H1 (cell line): ENCODE measurements around the gene TRIM50. TPM values are rescaled to one million over a fixed set of nuclear protein-coding genes. Genes with fewer than 3 reads are reported as not detected.

Experiments used
- CTCF ChIA-PET: fragments of 300-600 bp; sonication (Branson Sonifier 250); formaldehyde crosslinking; loops from one replicate; lab custom pipeline; 2021; ENCODE audit not compliant: partially characterized antibody; lab: Charles Lee
- POLR2A ChIA-PET: fragments of 300-600 bp; sonication (Branson Sonifier 250); formaldehyde crosslinking; loops from one replicate; lab custom pipeline; 2021; ENCODE audit warnings: inconsistent platforms; ENCODE audit not compliant: partially characterized antibody; lab: Charles Lee
- DNase-seq, 2 experiments: peaks; one replicate each; pipeline versions ENCODE4 v3.0.0 to v3.0.0-alpha.2; 2010 to 2022; ENCODE audit warnings: low spot score in 2 of 2, low read depth in 1 of 2, mixed read lengths in 1 of 2
- FAIRE-seq: peaks from 2 replicates; lab custom pipeline; 2011; peaks lifted over from hg19 to GRCh38; lab: Jason Lieb, UNC
- H2AFZ ChIP-seq: 2 replicates; pipeline ENCODE4 v1.8.1; 2012; ENCODE audit warnings: low read length, inconsistent platforms
- H2AK5ac ChIP-seq: 2 replicates; pipeline ENCODE4 v1.6.1; 2013; ENCODE audit warnings: low read depth, low read length
- H2BK120ac ChIP-seq: replicated peaks from 2 replicates; pipeline ENCODE3; 2013; ENCODE audit warnings: low read depth, low read length, inconsistent platforms
- H2BK12ac ChIP-seq: 2 replicates; pipeline ENCODE4 v1.6.1; 2013; ENCODE audit warnings: low read depth, low read length
- H2BK15ac ChIP-seq: 2 replicates; pipeline ENCODE4 v1.6.1; 2013; ENCODE audit warnings: low read length
- H2BK20ac ChIP-seq: 2 replicates; pipeline ENCODE4 v1.6.1; 2013; ENCODE audit warnings: low read length
- H2BK5ac ChIP-seq: 2 replicates; pipeline ENCODE4 v1.6.1; 2013; ENCODE audit warnings: low read depth, low read length
- H3K14ac ChIP-seq: 2 replicates; pipeline ENCODE4 v1.6.1; 2013; ENCODE audit warnings: inconsistent platforms; ENCODE audit not compliant: insufficient read length
- H3K18ac ChIP-seq: 2 replicates; pipeline ENCODE4 v1.6.1; 2013; ENCODE audit warnings: low read length; ENCODE audit errors: extremely low read depth
- H3K23ac ChIP-seq: 2 replicates; pipeline ENCODE4 v1.6.1; 2013; ENCODE audit warnings: inconsistent platforms; ENCODE audit not compliant: insufficient read length
- H3K23me2 ChIP-seq: 2 replicates; pipeline ENCODE4 v1.6.1; 2013; ENCODE audit warnings: low read depth, low read length
- H3K27ac ChIP-seq: 2 replicates; pipeline ENCODE4 v1.6.1; 2011; ENCODE audit warnings: low read depth, low read length, inconsistent platforms
- H3K27me3 ChIP-seq, 4 experiments: replicated peaks in 1 of 4; 1 replicate in 1 of 4; 2 replicates in 3 of 4; pipeline versions ENCODE4 v1.6.1 to v1.8.1; 2011 to 2013; ENCODE audit warnings: low read length in 3 of 4, mild to moderate bottlenecking in 3 of 4, inconsistent platforms in 2 of 4, mixed read lengths in 2 of 4, moderate library complexity in 1 of 4; ENCODE audit not compliant: control insufficient read depth in 3 of 4, insufficient read depth in 3 of 4; ENCODE audit errors: extremely low read depth in 1 of 4
- H3K36me3 ChIP-seq, 4 experiments: 2 replicates each; pipeline versions ENCODE4 v1.6.1 to v1.8.1; 2011 to 2013; ENCODE audit warnings: mild to moderate bottlenecking in 4 of 4, low read length in 3 of 4, moderate library complexity in 2 of 4, control low read depth in 1 of 4, inconsistent platforms in 1 of 4; ENCODE audit not compliant: insufficient read depth in 4 of 4, control insufficient read depth in 2 of 4
- H3K4ac ChIP-seq: replicated peaks from 2 replicates; pipeline ENCODE3; 2013; ENCODE audit warnings: low read length, low read depth, mixed read lengths, inconsistent platforms; ENCODE audit not compliant: insufficient read length
- H3K4me1 ChIP-seq, 4 experiments: replicated peaks in 1 of 4; 1 replicate in 1 of 4; 2 replicates in 3 of 4; pipeline versions ENCODE4 v1.6.1 to v1.8.1; 2011 to 2013; ENCODE audit warnings: low read length in 3 of 4, inconsistent platforms in 2 of 4, mixed read lengths in 1 of 4; ENCODE audit not compliant: insufficient read depth in 4 of 4, control insufficient read depth in 3 of 4
- H3K4me2 ChIP-seq, 2 experiments: 2 replicates each; pipeline versions ENCODE4 v1.6.1 to v1.8.1; 2011 to 2013; ENCODE audit warnings: low read depth in 2 of 2, low read length in 2 of 2, control low read depth in 1 of 2, inconsistent platforms in 1 of 2, mild to moderate bottlenecking in 1 of 2; ENCODE audit not compliant: insufficient read depth in 1 of 2
- H3K4me3 ChIP-seq, 4 experiments: fragments of 200-600, 300-600 bp in 1 of 4; sonication (generic), shearing (Covaris generic), sonication (Bioruptor Twin) in 1 of 4; 2 replicates each; pipeline versions ENCODE4 v1.5.1 to v1.8.1; 2011 to 2016; ENCODE audit warnings: low read length in 4 of 4, low read depth in 3 of 4, control low read depth in 2 of 4, inconsistent platforms in 2 of 4, mild to moderate bottlenecking in 2 of 4, mixed read lengths in 1 of 4, moderate library complexity in 1 of 4; ENCODE audit not compliant: insufficient read depth in 2 of 4; ENCODE audit errors: extremely low read depth in 1 of 4
- H3K56ac ChIP-seq: replicated peaks from 2 replicates; pipeline ENCODE3; 2013; ENCODE audit warnings: low read depth, mild to moderate bottlenecking, mixed read lengths, low read length, inconsistent platforms; ENCODE audit not compliant: insufficient read length
- H3K79me1 ChIP-seq: 2 replicates; pipeline ENCODE4 v1.6.1; 2013; ENCODE audit warnings: low read depth, low read length, control low read depth
- H3K79me2 ChIP-seq, 2 experiments: 2 replicates each; pipeline versions ENCODE4 v1.6.1 to v1.8.1; 2012 to 2013; ENCODE audit warnings: low read length in 2 of 2, mild to moderate bottlenecking in 2 of 2, inconsistent platforms in 1 of 2; ENCODE audit not compliant: insufficient read depth in 2 of 2, control insufficient read depth in 1 of 2
- H3K9ac ChIP-seq, 4 experiments: replicated peaks in 1 of 4; 1 replicate in 1 of 4; 2 replicates in 3 of 4; pipeline versions ENCODE4 v1.6.1 to v1.8.1; 2011 to 2013; ENCODE audit warnings: low read depth in 3 of 4, low read length in 3 of 4, control low read depth in 2 of 4, mild to moderate bottlenecking in 2 of 4, moderate library complexity in 2 of 4, inconsistent platforms in 1 of 4; ENCODE audit errors: extremely low read depth in 1 of 4
- H3K9me3 ChIP-seq, 2 experiments: 2 replicates each; pipeline versions ENCODE4 v1.6.1 to v1.8.1; 2012 to 2013; ENCODE audit warnings: mild to moderate bottlenecking in 2 of 2, moderate library complexity in 2 of 2, control low read depth in 1 of 2, inconsistent platforms in 1 of 2, low read depth in 1 of 2, low read length in 1 of 2, mixed read lengths in 1 of 2; ENCODE audit not compliant: insufficient read depth in 2 of 2
- H4K20me1 ChIP-seq, 2 experiments: replicated peaks in 1 of 2; 2 replicates each; pipeline versions ENCODE3 to v1.8.1; 2011 to 2013; ENCODE audit warnings: inconsistent platforms in 2 of 2, low read length in 2 of 2, mild to moderate bottlenecking in 1 of 2; ENCODE audit not compliant: insufficient read depth in 2 of 2, control insufficient read depth in 1 of 2
- H4K5ac ChIP-seq: 2 replicates; pipeline ENCODE4 v1.6.1; 2013; ENCODE audit warnings: low read length, low read depth, mixed read lengths, inconsistent platforms; ENCODE audit not compliant: insufficient read length
- H4K8ac ChIP-seq: 2 replicates; pipeline ENCODE4 v1.8.0; 2013; ENCODE audit warnings: mild to moderate bottlenecking, moderate library complexity, low read length, inconsistent platforms; ENCODE audit not compliant: insufficient read depth; ENCODE audit errors: extremely low read depth
- H4K91ac ChIP-seq: replicated peaks from 2 replicates; pipeline ENCODE3; 2013; ENCODE audit warnings: low read length, mixed read lengths, inconsistent platforms; ENCODE audit not compliant: insufficient read length
- CEBPB ChIP-seq: IDR thresholded peaks from 2 replicates; pipeline ENCODE4 v1.6.1; 2012; ENCODE audit warnings: low read depth, low read length
- RAD21 ChIP-seq, 2 experiments: IDR thresholded peaks in 1 of 2; conservative IDR thresholded peaks in 1 of 2; 2 replicates each; pipeline ENCODE4 v1.6.1; 2011; ENCODE audit warnings: low read depth in 2 of 2, low read length in 2 of 2, improper control_type of control experiment in 1 of 2, inconsistent platforms in 1 of 2, mild to moderate bottlenecking in 1 of 2, moderate library complexity in 1 of 2
- WGBS, 2 experiments: shearing (Covaris generic) in 1 of 2; methylation state at CpG; one replicate each; pipeline versions ENCODE4 v1.1.6 to v1.1.7; 2013 to 2015; ENCODE audit warnings: low lambda C conversion rate in 2 of 2, mixed read lengths in 2 of 2, inconsistent platforms in 1 of 2, low coverage in 1 of 2, missing lambda C conversion rate in 1 of 2; ENCODE audit not compliant: insufficient replicate concordance in 2 of 2, insufficient coverage in 1 of 2, insufficient read length in 1 of 2; ENCODE audit errors: extremely low coverage in 1 of 2, missing lambda C conversion rate in 1 of 2; 5-methylcytosine and 5-hydroxymethylcytosine counted together
- polyA plus RNA-seq, 7 experiments: library from polyadenylated mRNA; depleted of rRNA in 3 of 7; stranded (reverse) in 5 of 7; unstranded in 2 of 7; fragments of >200 nt in 5 of 7; fragments of 200-250 nt in 2 of 7; gene quantifications; 1 replicate in 5 of 7; 2 replicates in 1 of 7; 4 replicates in 1 of 7; pipeline versions ENCODE4 v1.2.1 to v1.2.3, GENCODE V29; 2011 to 2013; ENCODE audit warnings: missing spikeins in 2 of 7, mixed read lengths in 2 of 7
- total RNA-seq: library from RNA; stranded (reverse); fragmentation: NEBNext Ultra II Directional; extraction: Animal tissue kit (Norgen Biotek cat#: 25700); gene quantifications from 2 replicates; pipeline ENCODE4 v1.2.1, GENCODE V29; 2021

TRIM50 gene
- total and polyA plus RNA-seq, 2 of the 8 experiments (the other 6 are each of a cell fraction or from before 2014, with no cell fraction given): 0.12 TPM; not detected in 1

GRCh38 chr7:73354821-73355220 is 26.9 kb upstream of the TRIM50 start:
- Histone ChIP-seq H3K27ac (no peak overlapping the region), H4K5ac (no peak overlapping the region), H3K4me1 (peaks cover 0 to 11% (median 0%) of the 10 kb centered on the region in 4 experiments; a peak in 3 of 7 replicates), H2BK120ac (no peak overlapping the region), H2AFZ (peak overlapping the region; percentile 82), H2BK15ac (no peak overlapping the region), H3K9me3 (no peaks in the 10 kb centered on the region), H3K79me1 (no peaks in the 10 kb centered on the region), H4K91ac (no peak overlapping the region), H3K23me2 (no peaks in the 10 kb centered on the region), H3K4ac (no peak overlapping the region), H2BK12ac (0 out of 2 replicates have a peak overlapping the region, but pooled peaks have one; percentile 18), H3K14ac (no peak overlapping the region), H3K4me2 (no peak overlapping the region), H2BK5ac (0 out of 2 replicates have a peak overlapping the region, but pooled peaks have one; percentile 26), H3K18ac (peak overlapping the region; percentile 54; the same call in 1 of the 2 replicates), H3K4me3 (no peak overlapping the region), H3K27me3 (no peaks in the 10 kb centered on the region), H3K56ac (no peak overlapping the region), H3K36me3 (no peaks in the 10 kb centered on the region), H3K23ac (no peak overlapping the region), H4K8ac (no peak overlapping the region), H2AK5ac (no peak overlapping the region), H4K20me1 (no peaks in the 10 kb centered on the region), H2BK20ac (no peak overlapping the region), H3K9ac (no peak overlapping the region), H3K79me2 (no peaks in the 10 kb centered on the region)
- CTCF ChIA-PET: interaction anchor here (1.0 kb wide), 2 partner anchors 14 to 38 kb away, joined by 3 to 4 read pairs; no protein-coding TSS in a partner anchor
- 79% methylated on average over 15 of the region's 17 CpGs; no CpG with 5 or more reads in 1 of the 2 experiments for WGBS, 2 experiments
- no peak for FAIRE-seq
- no peak for DNase-seq
- 0 out of 2 replicates have a peak, but pooled peaks have one; percentile 1 for TF ChIP-seq CEBPB
- no peak for TF ChIP-seq RAD21 (IDR thresholded peaks at IDR 0.05 in 1 of 2, conservative IDR thresholded peaks at IDR 0.05 in 1 of 2; ENCODE audit: low read depth in 2 of 2, low read length in 2 of 2)
- POLR2A ChIA-PET: interaction anchor here (1.0 kb wide), 2 partner anchors 44 to 70 kb away, joined by 3 to 4 read pairs; no protein-coding TSS in a partner anchor
